ENCODE data around the gene COL4A3. TPM values are rescaled to one million over a fixed set of nuclear protein-coding genes. Genes with fewer than 3 reads are reported as not detected.

Gene COL4A3
- polyA plus RNA-seq, 1 donor (not counting 4 experiments of a cell fraction or from before 2014, with no cell fraction given): not detected

- no peak overlapping the region for H3K9ac ChIP-seq (ENCODE audit: control insufficient read depth, extremely low read depth, insufficient read depth, low read length)
- no peaks in the 10 kb centered on the region for H3K9me1 ChIP-seq (ENCODE audit: control insufficient read depth, extremely low read depth, insufficient read depth, low read length)
- no peaks in the 10 kb centered on the region for H3K4me1 ChIP-seq (ENCODE audit: control insufficient read depth, extremely low read depth, insufficient read depth, low read length)
- H3K27ac ChIP-seq (ENCODE audit: control insufficient read depth, insufficient read depth, low read length): no peak overlapping the region
- H4K20me1 ChIP-seq (ENCODE audit: control insufficient read depth, extremely low read depth, insufficient read depth, low read length): no peaks in the 10 kb centered on the region
- H3K27me3 ChIP-seq (ENCODE audit: control insufficient read depth, extremely low read depth, insufficient read depth, low read length): no peaks in the 10 kb centered on the region
- TF ChIP-seq EZH2 (IDR thresholded peaks at IDR 0.05; ENCODE audit: low read length) (no peak), CTCF (optimal IDR thresholded peaks at IDR 0.05 in 1 of 3, IDR thresholded peaks at IDR 0.05 in 1 of 3, conservative IDR thresholded peaks at IDR 0.05 in 1 of 3; ENCODE audit: extremely low read depth in 1 of 3, insufficient read depth in 2 of 3, low read length in 3 of 3) (no peak)
- no peaks in the 10 kb centered on the region for H3K79me2 ChIP-seq (ENCODE audit: control insufficient read depth, insufficient read depth, low read length)
- dilution Hi-C loops (cut with MboI; ENCODE audit: extremely low pct_ligation_motif_present, low sequenced_read_pairs): no loop called here
- DNase-seq (ENCODE audit: low read depth, low spot score) (no peak), FAIRE-seq (no peak)
- H3K4me2 ChIP-seq (ENCODE audit: control insufficient read depth, extremely low read depth, insufficient read depth, low read depth, low read length): no peak overlapping the region
- no peak overlapping the region for H3K4me3 ChIP-seq (ENCODE audit: control insufficient read depth in 2 of 3, extremely low read depth in 1 of 3, insufficient read depth in 2 of 3, low read depth in 1 of 3, low read length in 3 of 3)
- no peaks in the 10 kb centered on the region for H3K9me3 ChIP-seq (ENCODE audit: control insufficient read depth, low read depth, low read length)
- H3K36me3 ChIP-seq (ENCODE audit: control insufficient read depth in 2 of 2, extremely low read depth in 1 of 2, insufficient read depth in 2 of 2, low read length in 2 of 2): no peaks in the 10 kb centered on the region
- H2AFZ ChIP-seq (ENCODE audit: control insufficient read depth, low read length): no peak overlapping the region
Observed at GRCh38 chr2:227118353-227118752, 46.1 kb upstream of the COL4A3 start.

GRCh38 chr2:227123697-227124096 lies 40.7 kb upstream of the COL4A3 start:
- no peak for FAIRE-seq
- dilution Hi-C loops (cut with MboI; ENCODE audit: extremely low pct_ligation_motif_present, low sequenced_read_pairs): no loop called here
- no peak for TF ChIP-seq EZH2 (IDR thresholded peaks at IDR 0.05; ENCODE audit: low read length)
- TF ChIP-seq CTCF (optimal IDR thresholded peaks at IDR 0.05 in 1 of 3, IDR thresholded peaks at IDR 0.05 in 1 of 3, conservative IDR thresholded peaks at IDR 0.05 in 1 of 3; ENCODE audit: extremely low read depth in 1 of 3, insufficient read depth in 2 of 3, low read length in 3 of 3): no peak

More at GRCh38 chr2:227123697-227124096, 40.7 kb upstream of the COL4A3 start:
- H2AFZ ChIP-seq (ENCODE audit: control insufficient read depth, low read length): no peak overlapping the region
- DNase-seq (ENCODE audit: low read depth, low spot score): no peak
- H3K9me3 ChIP-seq (ENCODE audit: control insufficient read depth, low read depth, low read length): no peaks in the 10 kb centered on the region
- H3K27ac ChIP-seq (ENCODE audit: control insufficient read depth, insufficient read depth, low read length): no peak overlapping the region
- no peak overlapping the region for H3K9ac ChIP-seq (ENCODE audit: control insufficient read depth, extremely low read depth, insufficient read depth, low read length)
- H3K27me3 ChIP-seq (ENCODE audit: control insufficient read depth, extremely low read depth, insufficient read depth, low read length): peaks cover 3% of the 10 kb centered on the region
- H3K79me2 ChIP-seq (ENCODE audit: control insufficient read depth, insufficient read depth, low read length): no peaks in the 10 kb centered on the region
- H3K4me1 ChIP-seq (ENCODE audit: control insufficient read depth, extremely low read depth, insufficient read depth, low read length): no peaks in the 10 kb centered on the region
- no peaks in the 10 kb centered on the region for H4K20me1 ChIP-seq (ENCODE audit: control insufficient read depth, extremely low read depth, insufficient read depth, low read length)
- no peaks in the 10 kb centered on the region for H3K9me1 ChIP-seq (ENCODE audit: control insufficient read depth, extremely low read depth, insufficient read depth, low read length)
- no peaks in the 10 kb centered on the region for H3K36me3 ChIP-seq (ENCODE audit: control insufficient read depth in 2 of 2, extremely low read depth in 1 of 2, insufficient read depth in 2 of 2, low read length in 2 of 2)
- H3K4me2 ChIP-seq (ENCODE audit: control insufficient read depth, extremely low read depth, insufficient read depth, low read depth, low read length): no peak overlapping the region
- H3K4me3 ChIP-seq (ENCODE audit: control insufficient read depth in 2 of 3, extremely low read depth in 1 of 3, insufficient read depth in 2 of 3, low read depth in 1 of 3, low read length in 3 of 3): no peak overlapping the region

Data from keratinocyte (primary cell).